ENCODE measurements around the gene ANKRD36. TPM values are rescaled to one million over a fixed set of nuclear protein-coding genes. Genes with fewer than 3 reads are reported as not detected.
"Not testable (repeated sequence)": the region's sequence is repeated elsewhere in the genome, so short reads cannot be mapped to it uniquely, and the experiment has no call there.

The ANKRD36 gene
- total and polyA plus RNA-seq, 2 of the 13 experiments (the other 11 are each of a cell fraction or from before 2014, with no cell fraction given) = 6.4 to 27.3 TPM

DNA sequence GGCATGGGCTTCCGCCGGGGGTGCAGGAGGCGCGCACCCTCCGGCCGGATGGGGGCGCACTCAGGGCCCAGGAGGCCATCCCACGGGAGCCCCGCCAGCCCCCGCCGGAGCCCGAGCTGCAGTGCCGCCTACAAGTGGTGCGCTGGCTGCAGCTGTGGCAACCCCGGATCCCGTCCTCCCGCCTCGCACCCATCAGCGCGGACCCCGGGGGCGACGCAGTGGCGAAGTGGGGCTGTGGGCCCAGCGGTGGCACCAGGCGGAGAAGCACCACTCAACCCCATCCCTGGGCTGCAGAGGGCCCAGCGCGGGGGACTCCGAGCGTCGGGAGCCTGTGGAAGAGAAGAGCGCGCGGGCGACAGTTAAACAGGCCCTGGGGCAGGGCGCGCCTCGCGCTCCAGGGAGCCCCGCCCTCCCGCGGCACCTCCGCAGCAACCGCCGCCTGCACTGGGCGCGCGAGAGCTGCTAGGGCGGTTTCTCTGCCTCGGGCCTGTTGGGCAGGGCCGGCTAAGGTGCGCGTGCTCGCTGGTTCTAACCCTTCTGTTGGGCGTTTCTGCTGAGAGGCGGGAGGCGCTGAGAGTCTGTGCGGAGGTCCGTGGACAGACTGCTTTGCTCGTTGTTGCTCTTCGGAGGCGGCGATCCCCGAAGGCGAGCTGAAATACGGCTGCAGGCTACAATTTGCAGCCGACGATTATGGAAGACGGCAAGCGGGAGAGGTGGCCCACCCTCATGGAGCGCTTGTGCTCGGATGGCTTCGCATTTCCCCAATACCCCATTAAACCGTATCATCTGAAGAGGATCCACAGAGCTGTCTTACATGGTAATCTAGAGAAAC lies at the start of gene ANKRD36 (continued):
- TF ChIP-seq TOPORS (CRISPR knock-in tag; IDR thresholded peaks at IDR 0.05) (peak; percentile 86), KDM6A (CRISPR knock-in tag; IDR thresholded peaks at IDR 0.05; ENCODE audit: low read depth) (0 out of 2 replicates have a peak, but pooled peaks have one; percentile 8), ZNF556 (CRISPR knock-in tag; IDR thresholded peaks at IDR 0.05; ENCODE audit: borderline replicate concordance) (peak; percentile 83; the same call in 1 of the 2 replicates), ZNF468 (CRISPR knock-in tag; IDR thresholded peaks at IDR 0.05) (0 out of 2 replicates have a peak, but pooled peaks have one; percentile 14), NCOA2 (CRISPR knock-in tag; IDR thresholded peaks at IDR 0.05) (peak; percentile 42; the same call in 1 of the 2 replicates), NCOA5 (CRISPR knock-in tag; IDR thresholded peaks at IDR 0.05) (0 out of 2 replicates have a peak, but pooled peaks have one; percentile 53), KLF15 (CRISPR knock-in tag; IDR thresholded peaks at IDR 0.05; ENCODE audit: borderline replicate concordance) (peak; percentile 93; the same call in 1 of the 2 replicates), ZNF563 (CRISPR knock-in tag; IDR thresholded peaks at IDR 0.05) (peak; percentile 89), HNRNPLL (IDR thresholded peaks at IDR 0.05; ENCODE audit: low read depth, low read length, poor library complexity, severe bottlenecking) (peak; percentile 89), PITX1 (CRISPR knock-in tag; IDR thresholded peaks at IDR 0.05) (peak; percentile 60; the same call in 1 of the 2 replicates), SMAD9 (CRISPR knock-in tag; IDR thresholded peaks at IDR 0.05) (peak; percentile 54; the same call in 1 of the 2 replicates), KMT2B (CRISPR knock-in tag; IDR thresholded peaks at IDR 0.05) (peak; percentile 71), NCOA1 (CRISPR knock-in tag; IDR thresholded peaks at IDR 0.05) (peak; percentile 89)
- TF ChIP-seq, protein P1, sequence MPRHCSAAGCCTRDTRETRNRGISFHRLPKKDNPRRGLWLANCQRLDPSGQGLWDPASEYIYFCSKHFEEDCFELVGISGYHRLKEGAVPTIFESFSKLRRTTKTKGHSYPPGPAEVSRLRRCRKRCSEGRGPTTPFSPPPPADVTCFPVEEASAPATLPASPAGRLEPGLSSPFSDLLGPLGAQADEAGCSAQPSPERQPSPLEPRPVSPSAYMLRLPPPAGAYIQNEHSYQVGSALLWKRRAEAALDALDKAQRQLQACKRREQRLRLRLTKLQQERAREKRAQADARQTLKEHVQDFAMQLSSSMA (CRISPR knock-in tag; IDR thresholded peaks at IDR 0.05) = peak; percentile 82
- TF ChIP-seq, protein P2, sequence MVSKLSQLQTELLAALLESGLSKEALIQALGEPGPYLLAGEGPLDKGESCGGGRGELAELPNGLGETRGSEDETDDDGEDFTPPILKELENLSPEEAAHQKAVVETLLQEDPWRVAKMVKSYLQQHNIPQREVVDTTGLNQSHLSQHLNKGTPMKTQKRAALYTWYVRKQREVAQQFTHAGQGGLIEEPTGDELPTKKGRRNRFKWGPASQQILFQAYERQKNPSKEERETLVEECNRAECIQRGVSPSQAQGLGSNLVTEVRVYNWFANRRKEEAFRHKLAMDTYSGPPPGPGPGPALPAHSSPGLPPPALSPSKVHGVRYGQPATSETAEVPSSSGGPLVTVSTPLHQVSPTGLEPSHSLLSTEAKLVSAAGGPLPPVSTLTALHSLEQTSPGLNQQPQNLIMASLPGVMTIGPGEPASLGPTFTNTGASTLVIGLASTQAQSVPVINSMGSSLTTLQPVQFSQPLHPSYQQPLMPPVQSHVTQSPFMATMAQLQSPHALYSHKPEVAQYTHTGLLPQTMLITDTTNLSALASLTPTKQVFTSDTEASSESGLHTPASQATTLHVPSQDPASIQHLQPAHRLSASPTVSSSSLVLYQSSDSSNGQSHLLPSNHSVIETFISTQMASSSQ (IDR thresholded peaks at IDR 0.05; ENCODE audit: low read depth) = not testable (repeated sequence)
- TF ChIP-seq, protein P2 (CRISPR knock-in tag; IDR thresholded peaks at IDR 0.05; ENCODE audit: borderline replicate concordance) = peak; percentile 69; the same call in 1 of the 2 replicates
- TF ChIP-seq, protein P3, sequence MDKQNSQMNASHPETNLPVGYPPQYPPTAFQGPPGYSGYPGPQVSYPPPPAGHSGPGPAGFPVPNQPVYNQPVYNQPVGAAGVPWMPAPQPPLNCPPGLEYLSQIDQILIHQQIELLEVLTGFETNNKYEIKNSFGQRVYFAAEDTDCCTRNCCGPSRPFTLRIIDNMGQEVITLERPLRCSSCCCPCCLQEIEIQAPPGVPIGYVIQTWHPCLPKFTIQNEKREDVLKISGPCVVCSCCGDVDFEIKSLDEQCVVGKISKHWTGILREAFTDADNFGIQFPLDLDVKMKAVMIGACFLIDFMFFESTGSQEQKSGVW (CRISPR knock-in tag; IDR thresholded peaks at IDR 0.05; ENCODE audit: borderline replicate concordance) = peak; percentile 83; the same call in 1 of the 2 replicates
- TF ChIP-seq, protein P4, sequence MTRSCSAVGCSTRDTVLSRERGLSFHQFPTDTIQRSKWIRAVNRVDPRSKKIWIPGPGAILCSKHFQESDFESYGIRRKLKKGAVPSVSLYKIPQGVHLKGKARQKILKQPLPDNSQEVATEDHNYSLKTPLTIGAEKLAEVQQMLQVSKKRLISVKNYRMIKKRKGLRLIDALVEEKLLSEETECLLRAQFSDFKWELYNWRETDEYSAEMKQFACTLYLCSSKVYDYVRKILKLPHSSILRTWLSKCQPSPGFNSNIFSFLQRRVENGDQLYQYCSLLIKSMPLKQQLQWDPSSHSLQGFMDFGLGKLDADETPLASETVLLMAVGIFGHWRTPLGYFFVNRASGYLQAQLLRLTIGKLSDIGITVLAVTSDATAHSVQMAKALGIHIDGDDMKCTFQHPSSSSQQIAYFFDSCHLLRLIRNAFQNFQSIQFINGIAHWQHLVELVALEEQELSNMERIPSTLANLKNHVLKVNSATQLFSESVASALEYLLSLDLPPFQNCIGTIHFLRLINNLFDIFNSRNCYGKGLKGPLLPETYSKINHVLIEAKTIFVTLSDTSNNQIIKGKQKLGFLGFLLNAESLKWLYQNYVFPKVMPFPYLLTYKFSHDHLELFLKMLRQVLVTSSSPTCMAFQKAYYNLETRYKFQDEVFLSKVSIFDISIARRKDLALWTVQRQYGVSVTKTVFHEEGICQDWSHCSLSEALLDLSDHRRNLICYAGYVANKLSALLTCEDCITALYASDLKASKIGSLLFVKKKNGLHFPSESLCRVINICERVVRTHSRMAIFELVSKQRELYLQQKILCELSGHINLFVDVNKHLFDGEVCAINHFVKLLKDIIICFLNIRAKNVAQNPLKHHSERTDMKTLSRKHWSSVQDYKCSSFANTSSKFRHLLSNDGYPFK (CRISPR knock-in tag; IDR thresholded peaks at IDR 0.05; ENCODE audit: borderline replicate concordance) = peak; percentile 93; the same call in 1 of the 2 replicates

Measured in HepG2 (cell line).